MCF 10A (cell line): ENCODE data around the gene PHLPP1. TPM values are rescaled to one million over a fixed set of nuclear protein-coding genes. Genes with fewer than 3 reads are reported as not detected.
"Not testable (repeated sequence)": the region's sequence is repeated elsewhere in the genome, so short reads cannot be mapped to it uniquely, and the experiment has no call there.

Experiments used
- BruUV-seq: library from RNA; stranded (reverse); fragments of 400-500 nt; replicated peaks from 2 replicates; lab custom pipeline; 2021; lab: Mats Ljungman, UMichigan
- CTCF ChIA-PET: fragments of 300-600 bp; sonication (Branson Sonifier 250); formaldehyde crosslinking; extraction: SDS; loops from one replicate; lab custom pipeline; 2021; ENCODE audit warnings: antibody characterized with exemption, inconsistent platforms; lab: Yijun Ruan, JAX
- POLR2A ChIA-PET: fragments of 300-600, 350-650 bp; sonication (Branson Sonifier 250); formaldehyde crosslinking; extraction: SDS; loops from one replicate; lab custom pipeline; 2020; ENCODE audit warnings: antibody characterized with exemption, inconsistent platforms; lab: Yijun Ruan, JAX
- DNase-seq: peaks from one replicate; pipeline ENCODE4 v3.0.0-alpha.2; 2018; ENCODE audit not compliant: unreplicated experiment
- H3K27ac Mint-ChIP-seq: one replicate; pipeline ENCODE4 v1.8.0; 2022; ENCODE audit warnings: mild to moderate bottlenecking, low read depth, mixed read lengths; ENCODE audit not compliant: unreplicated experiment
- H3K27me3 Mint-ChIP-seq: one replicate; pipeline ENCODE4 v1.8.0; 2022; ENCODE audit warnings: mixed read lengths; ENCODE audit not compliant: insufficient read depth, unreplicated experiment
- H3K36me3 Mint-ChIP-seq: one replicate; pipeline ENCODE4 v1.8.0; 2022; ENCODE audit warnings: mild to moderate bottlenecking, moderate library complexity, mixed read lengths; ENCODE audit not compliant: insufficient read depth, unreplicated experiment
- H3K4me1 Mint-ChIP-seq: one replicate; pipeline ENCODE4 v1.8.0; 2022; ENCODE audit warnings: mixed read lengths; ENCODE audit not compliant: insufficient read depth, unreplicated experiment
- H3K4me3 Mint-ChIP-seq: one replicate; pipeline ENCODE4 v1.8.0; 2022; ENCODE audit warnings: mild to moderate bottlenecking, moderate library complexity, mixed read lengths; ENCODE audit not compliant: unreplicated experiment
- H3K9me3 Mint-ChIP-seq: one replicate; pipeline ENCODE4 v1.8.0; 2022; ENCODE audit warnings: mixed read lengths; ENCODE audit not compliant: unreplicated experiment
- intact Hi-C: fragments of 100-400 bp; cut with micrococcal nuclease; formaldehyde crosslinking; loops from 2 replicates; pipeline ENCODE4 v1.14.1; 2022
- total RNA-seq: library from RNA; stranded (reverse); gene quantifications from 2 replicates; pipeline ENCODE4 v1.2.3, GENCODE V29; 2022
- TF ChIP-seq, protein P1 (sequence below): fragments of 200-600 bp; IDR thresholded peaks from one replicate; pipeline ENCODE4 v1.8.0; 2022; ENCODE audit warnings: antibody characterized with exemption, mild to moderate bottlenecking; ENCODE audit not compliant: unreplicated experiment

The PHLPP1 gene
- total RNA-seq, 1 experiment from 2014 or later: 13.1 TPM

- H3K27me3 Mint-ChIP-seq: no peaks in the 10 kb centered on the region
- H3K36me3 Mint-ChIP-seq: no peaks in the 10 kb centered on the region
- H3K4me1 Mint-ChIP-seq: peaks cover 26% of the 10 kb centered on the region
- BruUV-seq: no TSS peak
- ChIA-PET POLR2A (interaction anchor here (1.3 to 5.2 kb wide), 3 partner anchors 13 to 24 kb away, joined by 4 to 39 read pairs (median 5); no protein-coding TSS in a partner anchor), CTCF (interaction anchor here (0.7 kb wide), 1 partner anchor 155 kb away, joined by 3 read pairs; no protein-coding TSS in a partner anchor)
- intact Hi-C loops: no loop called here
- TF ChIP-seq, protein P1, sequence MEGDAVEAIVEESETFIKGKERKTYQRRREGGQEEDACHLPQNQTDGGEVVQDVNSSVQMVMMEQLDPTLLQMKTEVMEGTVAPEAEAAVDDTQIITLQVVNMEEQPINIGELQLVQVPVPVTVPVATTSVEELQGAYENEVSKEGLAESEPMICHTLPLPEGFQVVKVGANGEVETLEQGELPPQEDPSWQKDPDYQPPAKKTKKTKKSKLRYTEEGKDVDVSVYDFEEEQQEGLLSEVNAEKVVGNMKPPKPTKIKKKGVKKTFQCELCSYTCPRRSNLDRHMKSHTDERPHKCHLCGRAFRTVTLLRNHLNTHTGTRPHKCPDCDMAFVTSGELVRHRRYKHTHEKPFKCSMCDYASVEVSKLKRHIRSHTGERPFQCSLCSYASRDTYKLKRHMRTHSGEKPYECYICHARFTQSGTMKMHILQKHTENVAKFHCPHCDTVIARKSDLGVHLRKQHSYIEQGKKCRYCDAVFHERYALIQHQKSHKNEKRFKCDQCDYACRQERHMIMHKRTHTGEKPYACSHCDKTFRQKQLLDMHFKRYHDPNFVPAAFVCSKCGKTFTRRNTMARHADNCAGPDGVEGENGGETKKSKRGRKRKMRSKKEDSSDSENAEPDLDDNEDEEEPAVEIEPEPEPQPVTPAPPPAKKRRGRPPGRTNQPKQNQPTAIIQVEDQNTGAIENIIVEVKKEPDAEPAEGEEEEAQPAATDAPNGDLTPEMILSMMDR: no peak
- DNase-seq: no peak
- no peaks in the 10 kb centered on the region for H3K9me3 Mint-ChIP-seq
- no peak overlapping the region for H3K4me3 Mint-ChIP-seq
- H3K27ac Mint-ChIP-seq: no peak overlapping the region
Observed at GRCh38 chr18:62738639-62739038, 23.3 kb downstream of the PHLPP1 start.

DNA sequence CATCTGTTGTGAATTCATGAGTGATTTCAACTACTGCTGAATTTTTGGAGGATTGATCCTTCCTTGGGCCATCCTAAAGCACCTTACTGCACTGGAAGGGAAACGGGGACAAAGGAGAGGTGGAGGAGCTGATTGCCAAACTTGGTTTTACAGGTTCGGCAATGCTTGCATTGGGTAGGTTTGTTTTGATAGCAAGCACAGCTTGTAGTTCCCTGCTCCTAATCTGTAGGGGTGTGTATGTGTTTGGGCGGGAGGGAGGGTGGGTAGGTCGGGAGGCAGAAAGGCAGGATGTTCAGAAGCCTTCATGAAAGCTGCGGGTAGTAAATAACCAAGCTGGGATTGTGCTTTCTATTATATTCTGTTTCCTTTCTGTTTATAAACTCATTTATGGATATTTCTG is 24.6 kb downstream of the PHLPP1 start:
- Mint-ChIP-seq H3K27me3 (no peaks in the 10 kb centered on the region), H3K36me3 (no peaks in the 10 kb centered on the region), H3K4me3 (no peak overlapping the region), H3K4me1 (peaks cover 34% of the 10 kb centered on the region), H3K27ac (no peak overlapping the region), H3K9me3 (no peaks in the 10 kb centered on the region)
- ChIA-PET CTCF (interaction anchor here (1.0 to 1.1 kb wide), 2 partner anchors 12 to 25 kb away, joined by 3 to 6 read pairs; partner anchors contain the start of gene PHLPP1), POLR2A (interaction anchor here (0.6 to 5.2 kb wide), 8 partner anchors 15 to 437 kb away, joined by 3 to 39 read pairs (median 6); partner anchors contain the start of gene PHLPP1)
- no TSS peak for BruUV-seq
- DNase-seq: no peak
- TF ChIP-seq, protein P1: no peak
- intact Hi-C loops: no loop called here

GRCh38 chr18:62740650-62741049 is 25.3 kb downstream of the PHLPP1 start:
- H3K36me3 Mint-ChIP-seq, DNase-seq, BruUV-seq, H3K4me3 Mint-ChIP-seq, H3K27me3 Mint-ChIP-seq, H3K9me3 Mint-ChIP-seq, intact Hi-C loops: not testable (repeated sequence)
- Mint-ChIP-seq H3K4me1 (peaks cover 38% of the 10 kb centered on the region), H3K27ac (peak overlapping the region; percentile 72)
- POLR2A ChIA-PET: interaction anchor here (0.7 to 5.2 kb wide), 10 partner anchors 8 to 168 kb away, joined by 3 to 43 read pairs (median 12); partner anchors contain the start of gene PHLPP1
- CTCF ChIA-PET: interaction anchor here (1.0 to 1.1 kb wide), 2 partner anchors 13 to 25 kb away, joined by 3 to 6 read pairs; partner anchors contain the start of gene PHLPP1

DNA sequence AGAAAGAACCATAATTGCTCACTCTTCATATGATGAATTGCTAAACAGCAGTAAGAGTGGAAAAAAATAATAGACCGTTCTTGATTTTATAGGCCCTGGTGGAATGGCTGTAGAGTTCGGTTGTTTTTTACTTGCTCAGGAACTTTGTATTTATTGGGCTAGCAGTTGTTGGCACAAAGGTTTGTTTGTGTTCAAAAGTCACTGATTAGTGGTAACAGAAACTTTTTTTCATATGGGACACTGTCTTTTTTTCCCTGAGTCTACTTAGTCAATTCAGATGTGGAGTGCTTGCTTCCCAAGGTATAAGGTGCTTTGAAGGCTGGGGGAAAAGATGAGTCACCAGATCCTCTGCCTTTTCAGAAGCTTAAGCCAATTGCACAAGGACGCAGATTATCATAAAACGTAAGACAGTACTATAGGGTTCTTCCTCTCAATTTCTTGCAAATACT is 25.8 kb downstream of the PHLPP1 start:
- ChIA-PET CTCF (interaction anchor here (0.5 to 1.5 kb wide), 4 partner anchors 13 to 157 kb away, joined by 3 to 6 read pairs (median 4); no protein-coding TSS in a partner anchor), POLR2A (interaction anchor here (0.6 to 5.2 kb wide), 16 partner anchors 9 to 168 kb away, joined by 3 to 43 read pairs (median 6); partner anchors contain the start of gene PHLPP1)
- Mint-ChIP-seq H3K9me3 (no peaks in the 10 kb centered on the region), H3K4me3 (peak overlapping the region; percentile 38), H3K27ac (peak overlapping the region; percentile 72), H3K4me1 (peaks cover 37% of the 10 kb centered on the region), H3K36me3 (no peaks in the 10 kb centered on the region), H3K27me3 (no peaks in the 10 kb centered on the region)
- TF ChIP-seq, protein P1: no peak
- intact Hi-C loops: no loop called here
- BruUV-seq: no TSS peak
- peak; percentile 88 for DNase-seq
